Fibroblast of skin of right quadriceps (primary cell): Measurements from ENCODE around the gene PEMT.
"Not testable (repeated sequence)": the region's sequence is repeated elsewhere in the genome, so short reads cannot be mapped to it uniquely, and the experiment has no call there.

Experiments used
- DNase-seq: peaks from one replicate; pipeline ENCODE4 v3.0.0-alpha.2; 2013

Gene PEMT

GRCh38 chr17:17476865-17477467 lies 114.5 kb downstream of the PEMT start, which contains the start of gene MED9:
Gene MED9, plus strand, starts transcription at chr17:17477000. Its CDS starts 42 bp downstream, at chr17:17477042.
- DNase-seq = peak; percentile 90

DNA sequence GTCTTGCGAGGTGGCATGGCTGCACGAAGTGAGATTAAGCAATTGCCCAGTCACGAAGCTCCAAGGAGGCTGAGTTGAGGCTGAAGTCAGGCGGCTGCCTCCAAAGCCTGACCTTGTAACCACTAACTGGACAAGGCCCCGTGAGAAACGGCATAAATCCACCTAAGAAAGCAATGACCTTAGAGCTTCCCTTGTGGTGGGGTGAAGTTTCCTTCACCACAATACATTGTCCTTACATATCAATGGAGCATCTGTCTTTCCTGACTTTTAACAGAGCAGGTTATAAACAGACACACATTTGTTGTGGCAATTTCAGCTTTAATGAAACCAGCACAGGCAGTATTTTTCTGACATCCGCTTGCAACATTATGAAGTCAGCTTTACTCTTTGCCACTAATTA lies 117.2 kb downstream of the PEMT start:
- DNase-seq = no peak

DNA sequence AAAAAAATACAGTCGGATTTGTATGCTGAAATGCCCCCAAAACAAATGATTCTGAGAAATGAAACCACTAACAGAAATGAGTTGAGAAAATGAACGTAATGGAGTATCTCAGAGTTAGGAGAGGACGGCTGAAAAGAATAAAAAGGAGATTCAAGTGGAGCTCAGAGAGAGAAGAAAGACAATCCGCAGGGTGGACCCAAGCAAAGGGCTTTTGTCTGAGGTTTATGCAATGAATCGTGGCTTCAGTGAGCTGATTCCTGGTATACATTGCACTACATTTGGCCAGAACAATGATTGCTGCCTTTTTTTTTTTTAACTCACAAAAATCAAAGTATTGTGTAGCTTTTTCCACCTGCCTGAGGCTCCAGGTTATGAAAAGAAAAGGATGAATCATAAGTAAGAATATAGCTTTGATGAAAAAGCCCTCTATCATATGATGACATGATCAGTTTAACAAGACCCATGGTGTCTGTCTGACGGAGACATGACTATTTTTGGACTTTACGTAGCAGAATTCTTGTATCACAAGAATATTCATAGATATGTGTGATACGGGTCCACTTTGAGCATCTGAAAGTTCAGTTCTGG lies 119.1 kb downstream of the PEMT start:
- no peak for DNase-seq

GRCh38 chr17:17469996-17470395 lies 121.5 kb downstream of the PEMT start:
- no peak for DNase-seq

GRCh38 chr17:17469358-17469757 lies 122.2 kb downstream of the PEMT start:
- no peak for DNase-seq

GRCh38 chr17:17468217-17469010 lies 123.1 kb downstream of the PEMT start:
- DNase-seq = no peak

DNA sequence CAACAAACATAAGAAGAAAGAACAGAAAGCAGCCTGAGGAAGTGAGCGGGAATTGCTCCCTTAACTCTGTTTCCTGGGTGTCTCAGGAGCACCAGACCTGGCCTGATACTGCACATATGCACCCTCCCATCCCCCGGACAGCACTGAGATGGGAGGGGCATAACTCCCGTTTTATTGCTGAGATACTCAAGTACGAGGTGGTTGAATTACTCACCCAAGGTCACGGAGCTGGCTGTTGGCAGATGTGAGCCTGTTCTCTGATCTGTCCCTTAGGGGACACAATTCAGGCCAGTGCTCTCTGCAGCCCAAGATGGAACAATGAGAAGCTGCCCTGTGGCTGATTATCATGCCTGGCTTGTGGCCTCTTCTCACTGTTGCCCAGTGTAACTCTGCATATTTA lies 123.8 kb downstream of the PEMT start:
- no peak for DNase-seq

DNA sequence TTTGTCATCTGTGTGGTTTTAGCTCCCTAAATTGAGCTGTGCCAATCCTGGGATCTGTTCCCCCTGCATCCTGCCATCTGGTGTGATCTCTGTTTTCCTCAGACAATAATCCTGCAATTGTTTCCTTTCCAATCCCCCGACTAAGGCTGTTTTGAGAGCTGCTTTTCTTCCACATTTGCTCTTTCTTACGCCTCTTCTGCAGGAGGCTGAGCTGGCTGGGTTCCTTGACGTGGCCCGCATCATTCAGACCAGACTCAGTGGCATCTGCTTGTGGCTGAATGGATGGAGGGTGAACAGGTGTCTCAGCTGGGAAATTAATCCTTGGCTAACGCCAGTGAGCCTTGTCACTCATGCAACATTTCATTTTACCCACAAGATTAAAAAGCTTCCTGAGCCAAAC lies 124.5 kb downstream of the PEMT start:
- DNase-seq = no peak

- no peak for DNase-seq
These were observed 125.0 kb downstream of the PEMT start for GRCh38 chr17:17466511-17466910.

GRCh38 chr17:17465878-17466277 lies 125.6 kb downstream of the PEMT start:
- DNase-seq = not testable (repeated sequence)

GRCh38 chr17:17463821-17464220 lies 127.7 kb downstream of the PEMT start:
- no peak for DNase-seq

GRCh38 chr17:17462048-17462824 lies 129.3 kb downstream of the PEMT start:
- DNase-seq = no peak

DNA sequence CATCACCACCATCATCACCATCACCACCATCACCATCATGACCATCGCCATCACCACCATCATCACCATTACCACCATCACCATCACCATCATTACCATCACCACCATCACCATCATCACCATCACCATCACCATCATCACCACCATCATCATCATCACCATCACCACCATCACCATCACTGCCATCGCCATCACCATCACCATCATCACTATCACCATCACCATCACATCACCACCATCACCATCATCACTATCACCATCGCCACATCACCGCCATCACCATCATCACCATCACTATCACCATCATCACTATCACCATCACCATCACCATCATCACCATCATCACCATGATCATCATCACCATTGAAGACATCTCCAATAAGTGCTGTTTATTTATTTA lies 131.5 kb downstream of the PEMT start:
- DNase-seq = no peak

DNA sequence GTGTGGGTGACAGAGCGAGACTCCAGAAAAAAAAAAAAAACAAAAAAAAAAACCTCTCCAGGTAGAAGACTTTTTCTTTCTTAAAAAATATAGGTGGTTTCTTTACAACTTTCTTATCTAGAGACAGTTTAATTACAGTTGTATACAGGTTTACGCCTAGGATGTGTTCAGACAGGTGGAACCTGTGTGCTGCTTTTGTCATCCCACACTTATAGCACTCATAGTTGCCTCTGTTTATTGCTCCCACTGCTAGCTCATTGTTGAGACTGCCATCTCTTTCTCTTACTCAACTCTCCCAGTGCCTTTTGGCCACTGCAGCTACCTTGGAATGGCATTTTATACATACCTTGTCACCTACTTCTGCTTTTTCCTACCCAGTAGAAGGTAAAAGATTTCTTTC lies 133.8 kb downstream of the PEMT start:
- no peak for DNase-seq

GRCh38 chr17:17456251-17456650 lies 135.3 kb downstream of the PEMT start:
- DNase-seq = no peak
